OCI-M2 (cell line): ENCODE measurements around the gene TSSK2.
"Not testable (repeated sequence)": the region's sequence is repeated elsewhere in the genome, so short reads cannot be mapped to it uniquely, and the experiment has no call there.

Experiments
- DNase-seq: peaks from one replicate; lab custom pipeline; 2025; ENCODE audit not compliant: unreplicated experiment; lab: John Stamatoyannopoulos, UW

Gene TSSK2

GRCh38 chr22:19138217-19139000, 7.3 kb downstream of the TSSK2 start:
- no peak for DNase-seq

GRCh38 chr22:19139001-19139356, 7.9 kb downstream of the TSSK2 start:
- no peak for DNase-seq

DNA sequence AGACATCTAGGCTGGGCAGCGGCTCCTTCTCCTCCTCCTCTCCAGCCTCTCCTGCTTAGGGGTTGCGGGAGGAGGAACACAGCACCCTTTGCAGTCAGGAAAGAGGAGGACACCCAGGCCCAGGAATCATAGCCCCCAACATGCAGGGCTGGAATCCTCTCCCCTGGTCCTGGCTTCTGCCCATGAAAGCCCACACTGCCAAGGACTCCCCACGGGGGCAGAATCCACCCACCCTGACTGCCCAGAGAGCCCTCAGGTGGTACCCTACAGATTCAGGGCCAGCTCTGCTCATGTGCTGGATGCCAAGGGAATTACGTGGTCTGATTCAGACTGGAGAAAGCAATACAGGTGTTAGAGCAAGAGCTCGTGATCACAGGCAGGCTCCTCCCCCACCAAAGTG, 8.9 kb downstream of the TSSK2 start:
- no peak for DNase-seq

- DNase-seq: no peak
Measured at GRCh38 chr22:19142394-19142793, 11.3 kb downstream of the TSSK2 start.

GRCh38 chr22:19143212-19143611, 12.1 kb downstream of the TSSK2 start:
- no peak for DNase-seq

DNA sequence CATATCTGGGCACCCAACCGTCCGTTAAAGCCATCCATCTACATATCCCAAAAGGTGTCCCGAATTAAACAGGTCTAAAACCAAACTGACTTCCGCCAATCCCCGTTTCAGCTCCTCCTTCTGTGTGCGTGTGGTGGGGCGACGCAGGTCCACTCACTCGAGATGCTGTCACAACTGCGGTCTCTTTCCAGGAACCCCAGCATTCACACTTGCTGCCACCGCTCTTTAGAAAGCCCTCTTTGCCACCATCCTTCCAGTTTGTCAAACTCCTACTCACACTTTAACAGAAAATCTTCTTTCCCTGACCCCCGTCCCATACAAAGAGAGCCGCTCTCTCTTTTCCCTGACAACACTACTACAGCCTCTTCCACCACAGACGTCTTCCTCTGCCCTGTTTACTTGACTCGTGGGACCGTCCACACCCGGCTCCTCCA, 12.9 kb downstream of the TSSK2 start:
- DNase-seq: no peak

DNA sequence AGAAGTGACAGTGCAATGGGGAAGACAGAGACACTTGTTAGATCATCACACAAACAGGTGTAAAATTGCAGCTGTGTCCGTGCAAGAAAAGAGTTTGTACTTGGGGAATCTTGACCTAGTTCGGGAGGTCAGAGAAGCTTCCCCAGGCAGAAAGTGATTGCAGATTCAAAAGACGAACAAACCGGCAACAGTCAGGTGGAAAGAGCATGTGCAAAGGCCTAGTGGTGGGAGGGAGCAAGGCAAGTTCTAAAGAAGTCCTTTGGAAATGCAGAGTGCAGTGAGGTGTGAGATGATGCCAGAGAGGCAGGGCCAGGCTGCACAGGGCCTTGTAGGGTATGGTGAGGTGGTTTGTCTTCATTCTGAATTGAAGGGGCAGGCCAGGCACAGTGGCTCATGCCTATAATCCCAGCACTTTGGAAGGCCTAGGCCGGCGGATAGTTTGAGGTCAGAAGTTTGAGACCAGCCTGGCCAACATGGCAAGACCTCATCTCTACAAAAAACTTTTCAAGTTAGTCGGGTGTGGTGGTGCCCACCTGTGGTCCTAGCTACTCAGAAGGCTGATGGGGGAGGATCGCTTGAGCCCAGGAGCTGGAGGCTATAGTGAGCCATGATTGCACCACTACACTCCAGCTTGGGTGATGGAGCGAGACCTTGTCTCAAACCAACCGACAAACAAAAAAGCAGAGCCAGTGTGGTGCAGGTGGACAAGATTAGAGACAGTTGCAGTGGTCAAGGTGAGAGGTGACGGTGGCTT, 15.3 kb downstream of the TSSK2 start:
- no peak for DNase-seq

DNA sequence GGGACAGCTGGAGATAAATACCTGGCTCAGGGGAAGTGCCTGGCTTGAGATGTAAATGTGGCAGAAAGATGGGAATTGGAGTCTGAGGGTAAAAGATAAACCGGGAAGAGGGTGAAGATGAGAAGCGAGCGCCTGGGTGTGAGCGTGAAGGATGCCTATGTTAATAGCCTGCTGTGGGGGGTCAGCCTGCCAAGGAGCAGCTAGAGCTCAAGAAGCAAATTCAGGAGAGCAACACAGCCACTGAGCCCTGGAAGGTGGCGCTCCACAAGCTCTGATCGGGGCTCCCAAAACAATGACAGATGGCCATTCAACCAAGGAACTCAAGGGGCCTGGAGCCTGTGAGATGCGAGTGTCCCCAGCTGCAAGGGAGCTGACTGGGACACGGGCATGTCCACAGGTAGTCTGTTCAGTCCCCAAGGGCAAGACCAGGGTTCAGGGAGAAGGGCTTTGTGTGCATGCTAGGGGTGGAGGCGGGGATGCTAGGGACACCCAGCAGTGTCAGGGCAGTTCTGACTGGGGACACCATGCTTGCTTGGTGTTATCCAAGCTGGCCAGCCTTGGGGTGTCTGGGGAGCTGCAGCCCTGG, 16.2 kb downstream of the TSSK2 start:
- DNase-seq: no peak

DNA sequence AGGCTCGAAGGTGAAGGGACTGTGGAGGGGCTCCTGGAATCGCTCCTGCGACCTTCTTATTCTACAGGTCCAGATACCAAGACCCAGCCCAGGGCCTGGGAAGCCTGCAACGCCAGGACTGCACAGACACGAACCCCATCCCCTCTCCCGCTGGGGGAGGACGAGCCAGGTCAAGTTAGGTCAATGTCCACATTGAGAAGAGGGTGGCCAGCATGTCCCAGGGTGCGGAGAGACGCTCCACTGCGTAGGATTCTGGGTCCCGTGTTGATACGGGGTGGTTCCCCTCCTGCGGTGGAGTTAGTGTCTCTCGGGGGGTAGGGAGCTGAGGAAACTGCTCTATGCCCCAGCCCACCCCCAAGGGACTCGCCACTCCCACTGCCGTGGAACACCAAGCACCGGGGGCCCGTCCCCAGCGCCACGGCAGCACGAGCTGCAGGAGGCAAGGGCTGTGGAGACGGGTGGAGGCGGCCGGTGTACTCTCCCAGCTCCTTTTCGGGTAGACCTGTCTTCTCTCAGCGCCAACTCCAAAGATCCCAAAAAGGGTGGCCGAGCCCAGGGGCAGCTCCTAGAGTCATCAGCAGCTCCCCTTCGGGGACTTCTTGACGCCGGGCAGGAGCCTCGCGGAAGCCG, 17.4 kb downstream of the TSSK2 start:
- no peak for DNase-seq

- DNase-seq: no peak
Measured at GRCh38 chr22:19149047-19149883, 18.2 kb downstream of the TSSK2 start.

GRCh38 chr22:19149991-19150390, 18.9 kb downstream of the TSSK2 start, which contains the start of gene GSC2:
Gene GSC2, minus strand, starts transcription at chr22:19150292. Its CDS starts 9 bp downstream, at chr22:19150283.
- DNase-seq: no peak

GRCh38 chr22:19150482-19151328, 19.6 kb downstream of the TSSK2 start:
- no peak for DNase-seq

DNA sequence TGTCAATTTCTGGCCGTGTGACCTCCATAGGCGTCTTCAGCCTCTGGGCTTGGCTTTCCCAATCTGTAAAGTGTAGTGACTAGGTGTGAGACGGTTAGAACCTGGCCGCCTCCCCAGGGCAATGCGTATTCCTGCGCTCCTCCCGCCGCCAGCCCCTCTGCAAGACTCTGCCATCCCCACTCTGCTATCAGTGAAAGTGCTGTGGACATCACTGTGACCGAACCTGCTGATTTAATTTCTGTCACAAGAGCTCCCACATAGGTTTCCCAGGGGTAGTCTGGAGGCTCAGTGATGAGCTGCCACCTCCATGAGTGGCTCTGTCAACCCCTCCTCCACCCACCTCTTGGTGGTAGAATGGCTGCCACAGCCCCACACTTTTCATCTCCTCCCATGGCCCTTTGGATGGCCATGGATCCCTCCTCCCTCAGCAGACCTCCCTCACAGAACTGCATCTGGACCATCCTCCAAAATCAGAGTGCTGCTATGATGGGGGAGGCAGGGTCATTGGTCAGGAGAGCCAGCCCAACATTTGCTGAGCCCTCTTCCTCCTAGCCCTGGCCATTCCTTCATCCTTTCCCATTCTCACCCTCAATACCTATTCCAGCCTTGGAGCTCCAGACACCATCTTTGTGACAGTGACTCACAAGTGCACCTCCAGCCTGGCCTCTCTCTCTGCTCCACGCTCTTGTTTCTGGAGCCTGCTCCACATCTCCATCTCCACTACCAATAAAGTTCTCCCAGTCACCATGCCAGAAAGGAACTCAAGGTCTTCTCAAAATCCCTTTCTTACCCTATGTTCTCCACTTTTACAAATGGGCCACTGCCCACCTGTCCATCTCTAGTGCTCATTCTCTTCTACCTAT, 20.5 kb downstream of the TSSK2 start:
- no peak for DNase-seq

DNA sequence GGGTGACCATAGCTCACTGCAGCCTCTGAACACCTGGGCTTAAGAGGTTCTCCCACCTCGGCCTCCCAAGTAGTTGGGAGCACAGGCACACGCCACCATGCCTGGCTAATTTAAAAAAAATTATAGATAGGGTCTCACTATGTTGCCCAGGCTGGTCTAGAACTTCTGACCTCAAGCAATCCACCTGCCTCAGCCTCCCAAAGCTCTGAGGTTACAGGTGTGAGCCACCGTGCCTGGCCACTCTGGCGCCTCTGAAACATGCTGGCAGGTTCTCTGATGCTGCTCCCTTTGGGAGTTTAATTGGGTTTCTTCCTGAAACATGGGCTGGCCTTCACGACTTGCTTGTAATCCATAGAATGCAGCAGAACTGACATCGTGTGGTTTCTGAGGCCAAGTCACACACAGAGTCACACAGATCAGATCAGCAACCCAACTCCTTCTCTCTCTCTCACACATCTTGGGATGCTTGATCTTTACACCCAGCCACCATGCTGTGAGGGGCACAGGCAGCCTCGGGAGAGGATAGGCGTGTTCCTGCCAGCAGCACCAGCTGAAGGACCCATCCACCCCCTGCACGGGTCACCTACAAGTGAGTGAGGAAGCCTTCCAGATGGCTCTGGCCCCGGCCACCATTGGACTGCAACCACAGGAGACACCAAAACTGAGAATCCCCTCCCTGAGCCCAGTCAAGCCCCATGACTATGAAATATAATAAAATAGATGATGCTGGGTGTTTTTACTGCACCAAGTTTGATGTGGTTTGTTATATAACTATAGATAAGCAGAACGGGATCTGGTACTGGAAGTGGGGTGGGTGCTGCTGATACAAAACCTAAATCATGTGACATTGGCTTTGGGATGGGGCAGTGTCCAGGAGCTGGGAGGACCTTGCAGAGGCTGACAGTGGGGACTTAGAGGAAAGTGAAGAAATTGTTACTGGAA, 22.1 kb downstream of the TSSK2 start:
- no peak for DNase-seq

DNA sequence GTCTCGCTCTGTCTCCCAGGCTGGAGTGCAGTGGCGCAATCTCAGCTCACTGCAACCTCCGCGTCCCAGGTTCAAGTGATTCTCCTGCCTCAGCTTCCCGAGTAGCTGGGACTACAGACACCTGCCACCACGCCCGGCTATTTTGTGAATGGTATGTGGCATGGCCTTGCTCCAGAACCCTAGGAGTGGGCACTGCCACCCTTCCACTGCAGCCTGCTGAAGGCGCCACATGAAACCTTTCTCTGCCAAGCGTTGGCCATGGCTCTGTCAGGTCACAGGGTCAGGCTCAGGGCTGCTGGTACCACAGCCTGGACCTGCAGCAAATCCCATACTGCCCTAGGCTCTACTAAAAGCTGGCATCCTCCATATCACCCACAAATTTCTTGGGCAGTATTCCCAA, 25.0 kb downstream of the TSSK2 start:
- DNase-seq: not testable (repeated sequence)

- not testable (repeated sequence) for DNase-seq
Measured at GRCh38 chr22:19158649-19159048, 27.5 kb downstream of the TSSK2 start.

DNA sequence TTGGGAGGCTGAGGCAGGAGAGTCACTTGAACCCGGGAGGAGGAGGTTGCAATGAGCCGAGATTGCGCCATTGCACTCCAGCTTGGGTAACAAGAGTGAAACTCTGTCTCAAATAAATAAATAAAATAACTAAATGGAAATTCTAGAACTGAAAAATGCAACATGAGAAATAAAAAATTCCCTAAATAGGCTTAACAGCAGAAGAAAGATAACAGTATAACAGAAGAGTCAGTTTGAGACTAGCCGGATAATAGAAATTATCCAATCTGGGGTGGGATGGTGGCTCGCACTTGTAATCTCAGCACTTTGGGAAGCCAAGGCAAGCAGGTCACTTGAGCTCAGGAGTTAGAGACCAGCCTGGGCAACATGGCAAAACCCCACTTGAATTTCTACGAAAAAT, 33.3 kb downstream of the TSSK2 start:
- DNase-seq: no peak

DNA sequence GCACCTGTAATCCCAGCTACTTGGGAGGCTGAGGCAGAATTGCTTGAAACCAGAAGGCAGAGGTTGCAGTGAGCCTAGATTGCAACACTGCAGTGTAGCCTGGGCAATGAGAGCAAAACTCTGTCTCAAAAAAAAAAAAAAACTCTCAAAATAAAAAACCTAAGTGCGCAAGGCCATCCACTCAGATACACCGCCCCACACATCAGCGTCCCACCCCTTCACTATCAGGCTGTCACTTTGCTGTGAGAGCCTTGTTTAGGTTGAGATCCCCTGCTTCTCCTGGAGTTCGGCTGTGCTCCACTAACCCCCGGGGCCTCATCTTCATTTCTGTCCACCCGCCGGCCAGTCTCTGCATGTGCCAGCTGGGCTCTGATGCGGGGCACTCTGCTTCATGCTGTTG, 35.3 kb downstream of the TSSK2 start:
- DNase-seq: no peak
